ENCODE results near the gene FHOD3.

GRCh38 chr18:36532394-36532793 is 234.9 kb downstream of the FHOD3 start:
- TF ChIP-seq POLR2A (IDR thresholded peaks at IDR 0.05; ENCODE audit: low read depth, low read length): no peak
- TF ChIP-seq TAF1 (IDR thresholded peaks at IDR 0.05; ENCODE audit: low read depth, low read length): no peak
- no peak for TF ChIP-seq POLR2AphosphoS5 (IDR thresholded peaks at IDR 0.05; ENCODE audit: low read depth, low read length)
- TF ChIP-seq SPI1 (IDR thresholded peaks at IDR 0.05; ENCODE audit: low read depth, low read length): no peak
- TF ChIP-seq POU2F2 (IDR thresholded peaks at IDR 0.05; ENCODE audit: low read depth, low read length): no peak

Measured in GM12891 (cell line).